GM19035 (cell line): Measurements from ENCODE around the gene RTN4RL1.

Experiments
- ATAC-seq: cut with Tn5 transposase; IDR thresholded peaks from one replicate; pipeline ENCODE4 v1.9.1; 2021; ENCODE audit not compliant: unreplicated experiment

Gene RTN4RL1

DNA sequence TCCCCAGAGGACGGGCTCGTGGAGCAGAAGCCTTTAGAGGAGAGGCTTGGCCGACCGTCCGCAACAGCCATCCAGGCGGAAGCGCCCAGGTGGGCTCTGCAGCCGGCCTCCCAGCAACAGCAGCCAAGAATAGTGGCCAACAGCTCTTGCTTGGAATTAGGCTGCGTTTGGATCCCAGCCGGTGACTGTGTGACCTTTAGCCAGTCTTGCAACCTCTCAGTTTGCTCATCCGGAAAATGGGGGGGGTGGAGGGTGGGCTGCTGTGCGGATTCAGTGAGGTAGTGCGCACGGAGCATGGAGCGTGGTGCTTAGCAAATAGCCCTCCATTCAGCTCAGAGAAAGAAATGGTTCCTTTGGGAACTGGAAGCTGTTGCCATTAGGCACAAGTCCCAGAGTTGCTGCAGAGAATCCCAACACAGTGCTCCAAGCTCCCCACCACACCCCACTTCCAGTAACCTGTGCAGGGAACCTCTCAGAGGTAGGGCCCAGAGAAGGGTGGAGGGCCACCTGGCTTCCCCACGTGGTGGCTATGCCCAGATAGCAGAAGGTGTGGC lies 46.7 kb downstream of the RTN4RL1 start:
- no peak for ATAC-seq

DNA sequence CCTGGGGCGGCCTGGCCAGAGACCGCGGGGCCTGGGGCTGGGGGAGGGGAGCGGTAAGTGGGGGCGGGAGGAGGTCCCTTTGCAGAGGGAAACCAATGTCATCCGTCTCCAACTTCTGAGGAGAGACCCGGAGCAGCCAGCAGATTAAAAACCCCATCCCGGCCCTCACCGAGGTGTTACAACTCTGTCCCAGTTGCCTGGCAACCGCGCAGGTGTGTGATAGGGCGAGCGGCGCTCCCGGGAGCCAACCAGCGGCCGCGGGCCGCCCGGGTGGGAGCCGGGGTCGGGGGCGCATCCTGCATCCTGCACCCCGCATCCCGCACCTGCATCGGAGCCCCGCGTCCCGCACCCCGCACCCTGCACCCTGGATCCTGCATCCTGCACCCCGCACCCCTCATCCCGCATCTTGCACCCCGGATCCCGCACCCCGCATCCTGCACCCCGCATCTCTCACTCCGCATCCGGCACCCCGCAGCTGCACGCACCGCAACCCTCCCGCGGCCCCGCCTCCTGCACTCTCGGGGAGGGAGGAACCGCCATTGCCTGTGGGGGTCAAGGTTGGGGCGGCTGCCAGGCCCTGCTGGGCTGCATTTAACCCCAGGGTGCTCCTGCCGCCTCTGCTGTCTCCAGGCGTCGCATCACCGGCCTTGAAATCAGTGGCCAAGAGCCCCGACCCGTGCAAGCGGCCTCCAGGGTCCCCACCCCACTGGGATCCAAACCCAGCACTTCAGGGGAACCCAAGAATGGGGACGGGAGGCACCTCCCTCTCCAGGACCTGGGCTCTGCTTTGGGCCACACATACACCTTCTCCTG lies 47.3 kb downstream of the RTN4RL1 start:
- ATAC-seq, result no peak

DNA sequence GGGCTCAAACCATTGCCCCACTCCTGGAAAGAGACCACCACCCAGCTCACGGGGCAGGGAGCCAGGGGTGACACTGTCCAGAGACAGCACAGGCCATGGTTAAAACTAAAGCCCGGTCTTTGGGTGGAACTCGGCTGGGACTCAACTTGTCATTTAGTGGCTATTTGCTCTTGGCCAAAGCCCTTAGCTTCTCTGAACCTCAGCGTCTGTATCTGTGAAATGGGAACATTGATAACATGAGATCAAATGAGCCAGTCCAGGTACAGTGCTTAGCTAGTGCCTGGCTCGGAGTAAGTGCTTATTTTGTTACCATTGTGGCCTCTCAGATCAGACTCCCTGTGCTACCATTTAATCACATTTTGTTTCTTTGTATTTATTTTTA lies 48.5 kb downstream of the RTN4RL1 start:
- no peak for ATAC-seq

DNA sequence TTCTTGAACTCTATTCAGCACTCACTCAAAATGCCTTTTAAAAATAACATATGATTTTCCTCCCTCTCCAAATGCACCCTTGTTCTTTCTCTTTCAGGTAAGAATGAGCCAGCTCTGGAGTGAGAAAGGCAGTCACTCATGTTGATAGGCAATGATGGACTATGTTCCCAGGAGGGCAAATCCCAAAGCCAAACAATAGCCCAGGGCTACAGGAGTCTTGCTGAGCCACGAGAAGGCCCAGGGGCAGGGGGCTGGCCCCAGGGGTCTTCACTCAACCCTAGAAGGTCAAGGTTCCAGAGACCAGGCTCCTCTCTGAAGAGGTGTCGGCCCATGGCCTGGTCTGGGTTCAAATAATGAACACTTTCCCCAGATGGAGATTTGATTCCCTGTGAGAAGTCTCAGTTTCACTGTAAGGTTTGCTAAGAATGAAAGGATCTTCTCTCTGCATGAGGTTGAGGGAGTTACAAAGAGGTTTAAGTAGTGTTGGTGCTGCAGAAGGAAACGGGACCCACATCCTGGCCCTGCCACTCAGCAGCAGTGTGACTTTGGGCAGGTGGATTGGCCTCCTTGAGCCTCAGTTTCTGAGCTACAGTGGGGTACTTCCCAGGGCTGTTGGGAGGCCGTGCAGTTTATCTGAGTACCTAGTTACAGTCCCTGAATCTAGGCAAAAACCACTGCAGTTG lies 49.0 kb downstream of the RTN4RL1 start:
- no peak for ATAC-seq

DNA sequence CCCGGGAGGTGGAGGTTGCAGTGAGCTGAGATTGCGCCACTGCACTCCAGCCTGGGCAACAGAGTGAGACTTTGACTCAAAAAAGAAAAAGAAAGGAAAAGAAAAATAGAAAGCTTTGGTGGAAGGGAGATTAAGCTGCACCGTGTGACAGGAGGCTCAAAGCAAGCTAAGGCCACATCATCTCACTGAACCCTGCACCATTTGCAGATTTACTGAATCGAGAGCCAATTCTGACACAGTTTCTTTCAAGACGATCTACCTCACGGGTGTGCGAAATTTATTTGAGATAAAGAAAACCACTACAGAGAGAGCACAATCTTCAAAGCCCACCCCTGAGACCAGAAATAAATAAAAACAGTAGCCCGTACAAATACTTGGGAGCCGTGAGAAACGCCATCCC lies 49.6 kb downstream of the RTN4RL1 start:
- ATAC-seq, result no peak

DNA sequence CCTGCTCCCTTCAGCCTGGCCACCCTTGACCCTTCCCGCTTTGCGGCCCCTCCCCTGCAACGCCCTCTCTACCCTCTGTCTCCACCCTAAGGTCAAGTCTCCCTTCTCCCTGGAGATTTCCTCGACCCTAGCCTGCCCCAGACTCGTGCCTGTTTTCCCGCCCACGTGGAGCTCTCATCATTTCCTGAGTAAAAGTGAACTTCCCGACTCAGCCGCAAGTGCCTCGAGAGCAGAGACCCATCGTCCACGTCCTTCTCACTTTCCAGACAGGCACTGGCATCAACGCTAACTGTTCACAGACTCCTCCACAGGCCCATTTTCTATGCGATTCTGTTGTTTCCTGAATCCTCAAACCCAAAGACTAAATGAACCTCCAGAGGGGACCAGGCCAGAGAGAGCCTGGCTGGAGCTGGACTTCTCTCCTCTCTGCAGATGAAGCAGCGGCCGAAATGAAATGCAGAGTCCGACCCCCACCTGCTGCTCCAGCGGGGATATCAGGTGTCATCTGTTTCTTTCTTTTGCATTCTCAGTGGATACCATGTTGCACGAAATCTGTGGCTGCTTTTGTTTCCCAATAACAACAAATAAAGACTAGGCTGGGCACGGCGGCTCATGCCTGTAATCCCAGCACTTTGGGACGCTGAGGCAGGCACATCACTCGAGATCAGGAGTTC lies 52.5 kb downstream of the RTN4RL1 start:
- no peak for ATAC-seq

DNA sequence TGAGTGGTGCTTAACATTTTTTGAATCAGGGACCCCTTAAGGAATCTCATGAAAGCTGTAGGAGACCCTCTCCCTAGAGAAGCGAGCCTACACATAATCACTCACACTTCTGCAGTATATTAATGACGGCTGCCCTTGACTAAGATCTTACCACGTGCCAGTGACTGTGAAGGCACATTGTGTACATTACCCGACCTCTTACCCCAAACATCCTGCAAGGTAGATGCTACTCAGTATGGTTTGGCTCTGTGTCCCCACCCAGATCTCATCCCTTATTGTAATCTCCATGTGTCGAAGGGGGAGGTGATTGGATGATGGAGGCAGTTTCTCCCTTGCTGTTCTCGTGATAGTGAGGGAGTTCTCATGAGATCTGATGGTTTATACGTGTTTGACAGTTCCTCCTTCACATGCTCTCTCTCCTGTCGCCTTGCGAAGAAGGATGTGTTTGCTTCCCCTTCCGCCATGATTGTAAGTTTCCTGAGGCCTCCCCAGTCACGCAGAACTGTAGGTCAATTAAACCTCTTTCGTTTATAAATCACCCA lies 54.2 kb downstream of the RTN4RL1 start:
- ATAC-seq, result no peak

DNA sequence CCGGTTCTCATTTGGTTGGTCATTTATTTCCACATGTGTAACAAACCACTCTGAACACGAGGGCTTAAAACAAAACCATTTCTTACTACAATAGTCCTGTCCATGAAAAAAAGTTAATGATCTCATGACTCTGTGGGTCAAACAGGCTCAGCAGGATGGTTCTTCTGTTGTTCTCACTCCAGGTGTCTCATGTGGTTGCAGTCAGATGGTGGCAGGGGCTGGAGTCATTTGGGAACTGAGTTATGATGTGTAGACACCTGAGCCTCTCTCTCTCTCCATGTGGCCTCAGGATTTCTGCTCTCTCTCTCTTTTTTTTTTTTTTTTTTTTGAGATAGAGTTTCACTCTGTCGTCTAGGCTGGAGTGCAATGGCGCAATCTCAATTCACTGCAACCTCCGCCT lies 55.4 kb downstream of the RTN4RL1 start:
- ATAC-seq, result no peak

DNA sequence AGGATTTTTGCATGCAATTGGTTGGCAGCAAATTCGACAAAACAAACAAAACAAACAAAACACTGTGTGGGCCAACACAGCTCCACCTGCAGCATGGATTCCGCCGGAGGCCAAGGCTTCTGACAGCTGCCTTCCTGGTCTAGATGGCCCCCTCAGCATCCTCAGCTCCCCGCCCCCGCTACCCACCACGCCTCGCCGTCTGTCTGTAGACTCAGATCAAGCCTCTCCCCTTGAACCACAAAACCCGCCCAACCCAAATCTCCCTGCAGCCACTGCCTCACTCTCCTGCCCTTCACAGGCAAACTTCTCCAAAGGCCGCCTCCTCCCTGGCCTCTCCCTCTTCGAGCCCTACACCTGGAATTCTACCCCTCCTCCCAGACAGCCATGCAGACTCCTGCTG lies 57.9 kb downstream of the RTN4RL1 start:
- ATAC-seq, result no peak

DNA sequence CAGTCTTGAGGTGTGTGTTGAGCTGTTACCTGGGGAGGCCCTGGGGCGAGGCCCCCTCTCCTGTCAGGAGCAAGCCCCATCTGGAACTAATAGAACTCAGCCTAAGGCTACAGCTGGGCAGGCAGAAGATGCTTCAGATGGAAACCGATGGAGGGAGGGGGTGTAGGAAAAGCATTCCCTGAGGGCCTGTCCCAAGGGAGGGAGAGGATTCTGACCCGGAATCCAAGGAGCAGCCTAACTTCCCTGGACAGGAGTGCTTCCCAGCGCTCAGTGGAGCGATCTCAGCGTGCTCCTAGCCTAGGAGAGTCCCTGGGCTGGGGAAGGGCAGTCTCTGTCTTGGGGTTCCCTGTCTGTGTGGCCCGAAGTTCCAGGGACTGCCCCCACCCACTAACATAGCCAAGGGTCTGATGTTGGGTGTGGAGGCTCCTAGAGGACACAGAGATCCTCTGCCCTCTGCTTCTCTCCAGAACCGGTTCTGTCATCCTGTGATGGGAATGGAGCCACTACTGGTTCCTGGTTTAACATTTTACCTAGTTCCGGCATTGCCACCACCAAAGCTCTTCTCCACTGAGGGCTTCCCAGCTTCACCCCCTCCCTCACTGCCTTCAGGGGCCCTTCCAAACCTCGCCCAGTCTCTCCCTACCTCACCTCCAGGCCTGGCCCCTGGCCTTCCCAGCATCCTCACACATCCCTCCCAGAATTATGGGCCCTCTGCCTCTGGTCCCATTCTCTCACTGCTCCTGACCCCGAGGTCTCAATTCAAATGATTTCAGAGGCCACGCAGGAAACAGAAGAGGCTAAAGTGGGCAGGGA lies 58.7 kb downstream of the RTN4RL1 start:
- no peak for ATAC-seq

DNA sequence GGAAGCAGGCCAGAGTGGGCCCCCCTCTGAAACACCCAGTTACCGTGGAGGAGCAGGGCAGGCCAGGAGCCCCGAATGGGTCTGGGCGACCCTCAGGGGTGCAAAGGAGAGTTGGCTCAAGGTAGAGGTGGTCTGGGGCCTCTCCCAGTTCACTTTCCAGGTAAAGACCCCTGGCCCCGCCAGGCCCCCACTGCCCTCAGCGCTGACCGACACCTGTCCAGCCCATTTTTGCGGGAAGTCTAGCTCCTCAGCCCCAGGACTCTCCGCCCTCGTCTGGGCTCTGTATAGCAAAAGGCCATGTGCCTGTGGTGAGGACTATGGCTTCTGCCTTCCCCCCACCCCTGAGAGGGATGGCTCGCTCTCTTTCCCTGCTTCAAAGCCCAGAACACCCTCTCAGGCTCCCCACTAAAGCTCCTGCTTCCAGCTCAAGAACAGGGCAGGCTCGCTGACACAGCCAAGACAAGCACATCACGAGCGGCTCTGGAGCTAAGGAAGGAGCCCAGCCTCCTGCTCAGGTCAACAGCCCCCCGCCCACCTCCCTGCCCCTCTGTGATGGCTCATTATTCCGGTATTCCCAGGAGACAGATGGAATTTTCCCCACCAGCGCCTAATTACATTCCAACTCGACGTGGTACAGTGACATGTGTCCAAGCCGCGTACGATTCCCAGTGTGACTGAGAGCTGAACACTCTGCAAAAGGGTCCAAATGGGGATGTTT lies 59.4 kb downstream of the RTN4RL1 start:
- no peak for ATAC-seq

DNA sequence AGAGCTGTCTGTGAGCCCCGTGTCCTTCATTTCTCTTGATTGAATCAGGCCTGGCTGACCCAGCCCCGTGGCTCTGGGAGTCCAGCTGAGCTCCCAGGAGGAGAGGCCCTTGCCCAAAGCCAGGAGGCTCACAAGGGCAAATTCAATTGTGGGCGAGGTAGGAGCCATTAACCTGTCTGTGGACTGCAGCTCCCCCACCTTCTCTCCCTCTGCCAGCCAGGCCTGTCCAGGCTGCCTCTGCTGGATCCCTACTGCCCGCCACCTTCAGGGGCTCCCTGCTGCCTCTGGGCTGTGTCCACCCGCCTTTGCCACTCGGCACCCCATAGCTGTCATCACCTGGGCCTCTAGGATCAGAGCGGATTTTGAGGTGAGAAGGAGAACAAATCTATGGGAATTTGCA lies 61.9 kb downstream of the RTN4RL1 start:
- ATAC-seq, result no peak

DNA sequence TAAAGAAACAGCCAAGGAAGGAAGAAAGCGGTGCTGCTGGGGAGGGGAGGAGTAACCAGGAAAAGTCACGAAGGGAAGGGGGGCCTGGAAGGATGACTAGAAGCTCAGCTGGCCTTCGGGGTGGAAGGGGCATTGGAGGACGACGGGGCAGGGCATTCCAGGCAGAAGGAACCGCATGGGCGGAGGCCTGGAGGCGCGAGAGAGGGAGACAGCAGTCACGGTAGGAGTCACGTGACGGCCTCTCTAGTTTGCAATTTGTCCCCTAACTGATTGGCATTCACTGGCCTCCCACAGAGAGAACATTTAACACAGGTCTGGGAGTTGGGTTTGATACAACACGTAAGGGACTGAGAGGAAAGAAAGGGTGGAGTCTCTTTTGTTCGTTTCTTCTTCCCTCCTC lies 63.9 kb downstream of the RTN4RL1 start:
- no peak for ATAC-seq

DNA sequence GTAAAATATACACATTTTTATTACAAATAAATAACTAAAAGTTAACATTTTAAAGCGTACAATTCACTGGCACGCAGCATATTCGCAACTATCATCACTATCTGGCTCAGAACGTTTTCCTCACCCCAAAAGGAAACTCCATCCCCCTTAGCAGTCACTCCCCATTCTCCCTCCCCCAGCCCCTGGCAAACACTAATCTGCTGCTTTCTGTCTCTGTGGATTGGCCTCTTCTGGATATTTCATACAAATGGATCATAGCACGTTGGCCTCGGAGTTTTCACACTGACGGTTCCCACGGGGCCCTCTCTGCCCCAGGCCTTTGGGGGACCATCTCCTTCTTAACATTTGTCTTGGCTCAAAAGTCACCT lies 64.6 kb downstream of the RTN4RL1 start:
- ATAC-seq, result no peak

DNA sequence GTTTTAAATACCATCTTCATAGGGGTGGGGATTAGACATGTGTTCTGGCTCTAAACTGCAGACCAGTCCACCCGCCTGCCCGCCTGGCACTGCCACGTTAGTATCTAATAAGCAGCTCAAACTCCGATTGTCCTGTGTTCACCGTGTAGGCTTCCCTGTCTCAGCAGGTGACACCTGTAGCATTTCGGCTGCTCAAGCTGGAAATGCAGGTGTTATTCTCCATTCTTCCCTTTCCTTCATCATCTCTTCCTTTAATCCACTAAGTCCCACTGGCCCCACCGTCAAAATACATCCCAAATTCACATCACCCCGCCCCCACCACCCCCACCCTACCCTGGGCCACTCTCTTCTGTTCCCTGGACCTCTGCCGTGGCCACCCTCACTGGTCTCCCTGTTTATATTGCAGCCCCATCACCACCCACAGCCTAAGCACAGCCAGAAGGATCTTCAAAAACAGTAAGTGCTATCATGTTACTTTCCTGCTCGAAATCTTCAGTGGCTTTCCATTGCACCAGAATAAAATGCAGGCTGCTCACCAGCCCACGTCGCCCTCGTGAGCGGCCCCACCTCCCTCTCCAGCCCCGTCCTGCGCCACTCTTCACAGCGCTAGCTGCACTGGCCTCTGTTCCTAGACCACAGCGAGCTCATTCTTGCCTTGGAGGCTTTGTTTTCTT lies 65.1 kb downstream of the RTN4RL1 start:
- ATAC-seq, result no peak

DNA sequence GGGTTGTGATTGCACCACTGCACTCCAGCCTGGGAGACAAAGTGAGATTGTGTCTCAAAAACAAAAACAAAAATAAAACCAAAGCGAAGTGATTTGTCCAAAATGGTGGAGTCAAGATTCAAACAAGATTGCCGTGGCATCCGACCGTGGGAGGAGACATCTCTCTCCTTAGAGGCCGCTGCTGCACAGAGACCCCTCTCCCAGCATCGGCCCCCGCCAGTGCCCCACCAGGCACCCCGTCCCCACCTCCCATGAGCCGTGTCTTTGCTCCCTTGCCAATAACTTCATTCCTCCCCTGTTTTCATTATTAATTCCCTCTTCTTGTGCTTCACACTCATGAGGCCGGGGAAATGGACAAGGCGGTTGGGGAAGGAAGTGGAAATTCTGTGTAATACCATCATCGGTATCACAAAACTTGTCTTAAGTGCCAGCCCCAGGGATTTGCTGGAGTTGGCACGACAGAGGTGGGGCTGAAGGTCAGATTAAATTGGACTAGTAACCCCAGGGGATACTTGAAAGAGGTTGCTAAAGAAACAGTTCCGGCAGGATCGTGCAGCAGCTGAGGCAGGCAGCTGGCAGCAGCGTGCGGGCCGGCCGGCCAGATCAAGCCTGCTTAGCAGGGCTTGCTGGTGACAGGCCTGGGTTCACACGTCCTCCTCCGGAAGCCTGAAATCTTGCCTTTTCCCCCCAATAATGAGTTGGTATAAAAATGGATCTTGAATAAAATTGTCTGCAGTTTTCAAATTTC lies 66.8 kb downstream of the RTN4RL1 start:
- no peak for ATAC-seq

DNA sequence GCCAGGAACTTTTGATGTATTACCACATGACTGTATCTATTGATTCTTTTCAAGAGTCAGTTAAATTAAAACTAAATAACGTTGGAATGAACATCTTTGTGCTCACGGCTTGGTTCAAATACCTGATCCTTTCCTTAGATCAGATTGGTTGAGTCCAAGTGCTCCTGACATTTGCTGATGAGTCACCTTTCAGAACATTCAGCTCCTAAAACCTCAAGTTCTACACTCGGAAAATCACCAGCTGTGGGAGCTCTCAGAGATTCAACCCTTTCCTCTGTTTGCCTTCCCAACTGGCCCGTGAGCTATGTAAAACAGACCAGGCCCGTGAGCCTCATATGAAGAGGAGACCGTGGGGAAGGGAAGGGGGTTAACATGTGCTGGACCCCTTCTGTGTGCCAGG lies 68.1 kb downstream of the RTN4RL1 start:
- no peak for ATAC-seq

DNA sequence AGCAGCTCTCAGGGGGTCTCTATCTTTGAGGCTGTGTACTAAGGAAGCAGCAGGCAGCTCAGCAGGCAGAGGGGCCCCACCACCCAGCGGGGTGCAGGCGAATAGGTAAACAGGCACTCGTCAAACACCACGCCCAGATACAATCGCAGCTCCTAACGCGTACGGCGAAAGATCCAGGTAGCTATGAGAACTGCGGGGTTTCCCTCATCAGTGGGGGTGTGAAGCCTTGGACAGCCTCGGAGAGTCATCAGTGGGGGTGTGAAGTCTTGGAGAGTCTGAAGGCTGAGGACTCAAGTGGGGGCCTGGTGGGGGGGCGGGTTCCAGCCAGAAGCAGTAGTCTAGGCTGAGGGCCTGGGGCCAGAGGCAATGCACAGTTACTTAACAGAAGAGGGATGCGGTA lies 69.0 kb downstream of the RTN4RL1 start:
- no peak for ATAC-seq

DNA sequence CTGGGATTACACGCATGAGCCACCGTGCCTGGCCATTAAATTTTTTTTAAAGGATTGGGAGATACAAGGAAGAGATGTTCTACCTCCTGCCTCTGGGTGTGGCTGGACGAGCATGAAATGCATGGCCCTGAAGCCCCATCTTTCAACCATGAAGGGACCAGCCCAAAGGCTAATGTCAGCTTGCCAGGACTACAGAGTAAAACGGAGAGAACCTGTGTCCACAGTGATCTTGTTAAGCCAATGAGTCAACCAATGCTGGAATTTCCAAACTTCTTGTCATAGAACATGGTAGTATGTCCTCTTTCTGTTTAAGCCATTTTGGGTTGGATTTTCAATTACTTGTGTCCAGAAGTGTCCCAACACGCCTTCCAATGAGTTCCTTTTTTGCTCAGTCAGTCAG lies 71.3 kb downstream of the RTN4RL1 start:
- no peak for ATAC-seq
